ENCODE data around the gene GPR162. TPM values are rescaled to one million over a fixed set of nuclear protein-coding genes. Genes with fewer than 3 reads are reported as not detected.

Gene GPR162
- total and polyA plus RNA-seq, 10 of the 15 experiments (the other 5 are each of a cell fraction or from before 2014, with no cell fraction given), result not detected

GRCh38 chr12:6778574-6779550 lies 42.8 kb upstream of the GPR162 start (continued):
- TF ChIP-seq EGR1 (IDR thresholded peaks at IDR 0.05; ENCODE audit: borderline replicate concordance in 1 of 2, low read depth in 2 of 2, low read length in 2 of 2), result no peak
- peak; percentile 65 for TF ChIP-seq NR2F1 (conservative IDR thresholded peaks at IDR 0.05)
- TF ChIP-seq ATF2 (IDR thresholded peaks at IDR 0.05; ENCODE audit: low read length), result no peak
- 0 out of 2 replicates have a peak, but pooled peaks have one; percentile 33 for TF ChIP-seq E2F4 (IDR thresholded peaks at IDR 0.05; ENCODE audit: low read depth, low read length)
- peak; percentile 61; the same call in 1 of the 2 replicates for TF ChIP-seq RELB (IDR thresholded peaks at IDR 0.05; ENCODE audit: low read depth)
- TF ChIP-seq HDAC2 (IDR thresholded peaks at IDR 0.05), result no peak
- no peak; the same call in 1 of the 2 replicates for TF ChIP-seq ZBTB33 (IDR thresholded peaks at IDR 0.05)
- peak; percentile 75; the same call in 1 of the 2 replicates for TF ChIP-seq MXI1 (IDR thresholded peaks at IDR 0.05; ENCODE audit: low read depth, low read length)
- peak; percentile 87 for TF ChIP-seq MLLT1 (IDR thresholded peaks at IDR 0.05)
- no peak for TF ChIP-seq ZBED1 (IDR thresholded peaks at IDR 0.05; ENCODE audit: borderline replicate concordance)
- 0 out of 2 replicates have a peak, but pooled peaks have one; percentile 2 for TF ChIP-seq IRF4 (IDR thresholded peaks at IDR 0.05; ENCODE audit: low read depth, low read length)
- TF ChIP-seq BCL11A (IDR thresholded peaks at IDR 0.05; ENCODE audit: low read depth, low read length), result no peak
- TF ChIP-seq E4F1 (IDR thresholded peaks at IDR 0.05; ENCODE audit: borderline replicate concordance, partially characterized antibody), result no peak
- TF ChIP-seq SMARCA5 (IDR thresholded peaks at IDR 0.05), result peak; percentile 80; the same call in 1 of the 2 replicates
- TF ChIP-seq SMC3 (IDR thresholded peaks at IDR 0.05; ENCODE audit: borderline replicate concordance, low read length), result peak; percentile 96
- TF ChIP-seq MEF2B (IDR thresholded peaks at IDR 0.05; ENCODE audit: partially characterized antibody, poor library complexity, severe bottlenecking), result peak; percentile 80
- peak; percentile 67; the same call in 1 of the 2 replicates for TF ChIP-seq CREB1 (IDR thresholded peaks at IDR 0.05; ENCODE audit: low read depth)
- TF ChIP-seq KLF5 (IDR thresholded peaks at IDR 0.05; ENCODE audit: partially characterized antibody), result peak; percentile 65

All from GM12878 (cell line).